Activated naive CD8-positive, alpha-beta T cell treated with anti-CD3 and anti-CD28 coated beads, Interleukin-2, amount 50 U/mL, for 24 hours (primary cell): Measurements from ENCODE around the gene LTA4H.

Experiments
- ATAC-seq: fragments of 150-1000 bp; cut with Tn5 transposase; one replicate; pipeline ENCODE4 v1.10.0; 2021
- DNase-seq: peaks from one replicate; pipeline ENCODE4 v3.0.0; 2021
- H3K27ac Mint-ChIP-seq: one replicate; pipeline ENCODE4 v1.8.0; 2021; ENCODE audit warnings: mild to moderate bottlenecking, mixed read lengths
- H3K27me3 Mint-ChIP-seq: one replicate; pipeline ENCODE4 v1.8.0; 2021; ENCODE audit warnings: mixed read lengths
- H3K36me3 Mint-ChIP-seq: one replicate; pipeline ENCODE4 v1.8.0; 2021; ENCODE audit warnings: low read depth, mixed read lengths
- H3K4me1 Mint-ChIP-seq: one replicate; pipeline ENCODE4 v1.8.0; 2021; ENCODE audit warnings: mixed read lengths
- H3K4me3 Mint-ChIP-seq: one replicate; pipeline ENCODE4 v1.8.0; 2021; ENCODE audit warnings: mild to moderate bottlenecking, moderate library complexity, mixed read lengths
- H3K9me3 Mint-ChIP-seq: one replicate; pipeline ENCODE4 v1.8.0; 2021; ENCODE audit warnings: mixed read lengths

Gene LTA4H

DNA sequence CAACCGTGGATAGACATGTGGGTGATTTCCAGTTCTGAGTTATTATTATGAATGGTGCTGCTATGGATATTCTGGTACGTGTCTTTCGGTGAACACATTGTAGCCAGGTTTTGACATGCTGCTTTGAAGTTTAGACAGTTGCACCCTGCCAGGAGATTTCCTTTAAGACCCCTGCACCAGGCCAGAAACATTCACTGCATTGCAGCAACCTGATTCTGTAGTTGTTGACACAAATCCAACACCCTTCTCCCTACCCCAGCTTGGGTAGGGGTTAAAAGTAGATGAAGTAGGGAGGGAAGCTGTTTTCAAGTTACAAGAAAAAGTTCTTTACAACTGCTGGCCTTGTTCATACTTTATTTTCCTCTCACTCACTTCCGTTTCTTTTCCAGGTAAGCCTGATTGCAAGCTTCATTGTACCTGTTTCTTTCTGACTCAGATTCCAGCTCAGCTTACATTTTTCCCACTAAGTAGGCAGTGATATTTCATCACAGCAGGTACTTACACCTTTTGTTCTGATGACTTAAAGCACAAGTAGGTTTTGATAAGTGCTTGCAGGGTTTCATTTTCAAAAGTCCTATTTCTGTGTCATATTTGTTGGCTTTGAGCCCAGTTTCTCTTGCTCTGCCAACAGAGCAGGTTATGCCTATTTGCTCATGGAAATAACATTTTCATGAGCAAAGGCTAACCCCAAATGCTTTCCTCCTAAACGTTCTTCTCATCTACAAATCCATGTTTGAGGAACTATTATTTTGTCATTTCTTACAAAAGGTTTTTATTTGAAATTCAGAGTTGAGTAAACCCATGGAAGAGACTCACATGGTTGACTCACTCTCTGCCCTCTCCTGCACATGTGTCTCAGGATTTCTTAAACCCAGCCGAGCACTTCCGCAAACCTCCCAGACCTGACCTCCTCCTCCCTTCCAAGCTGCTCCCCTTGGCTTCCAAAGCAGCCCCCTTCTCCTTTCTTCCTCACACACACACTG is 12.1 kb upstream of the LTA4H start:
- peaks cover 54% of the 10 kb centered on the region for H3K4me1 Mint-ChIP-seq
- H3K27ac Mint-ChIP-seq: peak overlapping the region; percentile 89
- no peaks in the 10 kb centered on the region for H3K9me3 Mint-ChIP-seq
- peak overlapping the region; percentile 8 for H3K4me3 Mint-ChIP-seq
- ATAC-seq (peak; percentile 57), DNase-seq (no peak)
- H3K27me3 Mint-ChIP-seq: no peaks in the 10 kb centered on the region
- no peaks in the 10 kb centered on the region for H3K36me3 Mint-ChIP-seq

DNA sequence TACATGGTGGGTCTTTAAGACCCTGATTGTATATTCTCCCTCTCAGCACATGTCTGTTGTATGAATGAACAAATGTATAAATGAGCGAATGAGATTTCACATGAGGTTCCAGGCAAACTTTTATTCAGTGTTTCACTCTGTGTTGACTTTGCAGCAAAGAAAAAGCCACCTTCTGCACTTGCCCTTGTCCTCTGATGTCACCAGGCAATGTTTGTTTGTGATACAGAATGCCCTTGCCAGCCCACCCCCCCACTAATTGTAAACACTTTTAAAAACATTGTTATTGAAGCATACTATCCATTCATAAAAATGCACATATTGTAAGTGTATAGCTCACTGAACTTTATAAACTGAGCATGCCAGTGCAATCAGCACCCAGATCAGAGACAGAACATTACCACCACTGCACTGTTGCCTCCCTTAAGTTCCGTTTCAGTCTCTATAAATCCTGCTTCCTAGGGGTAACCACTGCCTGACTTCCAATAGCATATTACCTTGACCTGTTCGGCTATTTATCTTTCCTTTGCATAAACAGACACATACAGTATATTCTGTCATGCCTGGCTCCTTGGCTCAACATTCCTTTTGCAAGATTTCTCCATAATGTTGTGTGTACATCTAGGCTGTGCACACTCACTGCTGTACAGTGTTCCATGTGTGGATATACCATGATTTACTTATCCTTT is 11.3 kb upstream of the LTA4H start:
- Mint-ChIP-seq H3K4me3 (peak overlapping the region; percentile 8), H3K9me3 (no peaks in the 10 kb centered on the region), H3K27me3 (no peaks in the 10 kb centered on the region), H3K27ac (peak overlapping the region; percentile 89), H3K36me3 (no peaks in the 10 kb centered on the region), H3K4me1 (peaks cover 54% of the 10 kb centered on the region)
- ATAC-seq (no peak), DNase-seq (no peak)

DNA sequence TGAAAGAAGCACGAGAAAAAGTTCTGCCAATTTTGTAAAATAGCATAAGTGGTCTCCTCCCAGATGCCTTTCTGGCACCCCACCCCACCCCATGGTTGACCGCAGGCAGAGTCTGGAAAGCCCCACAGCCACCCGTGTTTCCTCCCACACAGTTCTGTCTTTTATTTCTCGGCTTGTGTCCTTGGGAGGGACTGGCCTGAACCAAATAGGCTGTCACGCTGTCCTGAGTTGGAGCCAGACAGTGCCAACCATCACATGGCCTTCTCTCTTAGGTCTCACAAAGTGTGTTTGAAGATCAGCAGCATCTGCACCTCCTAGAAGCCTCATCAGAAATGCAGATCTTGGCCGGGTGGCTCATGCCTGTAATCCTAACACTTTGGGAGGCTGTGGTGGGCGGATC is 10.2 kb upstream of the LTA4H start:
- DNase-seq: no peak

DNA sequence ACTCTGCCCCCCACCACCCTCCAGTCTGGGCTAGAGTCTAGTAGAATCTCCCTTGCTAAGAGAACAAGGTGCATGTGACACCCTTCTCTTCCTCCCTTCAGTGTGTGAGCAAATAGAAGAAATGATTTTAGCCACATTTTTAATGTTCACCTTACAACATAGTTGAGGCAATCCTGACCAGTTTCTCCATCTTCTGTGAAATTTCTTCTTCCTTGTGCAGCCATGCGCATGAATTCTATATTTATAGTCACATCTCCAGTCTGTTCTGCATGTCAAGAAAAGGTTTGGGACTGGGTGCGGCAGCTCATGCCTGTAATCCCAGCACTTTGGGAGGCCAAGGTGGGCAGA is 9.5 kb upstream of the LTA4H start:
- Mint-ChIP-seq H3K4me3 (no peak overlapping the region), H3K27ac (peak overlapping the region; percentile 65), H3K4me1 (peaks cover 54% of the 10 kb centered on the region), H3K36me3 (no peaks in the 10 kb centered on the region), H3K27me3 (no peaks in the 10 kb centered on the region), H3K9me3 (no peaks in the 10 kb centered on the region)
- DNase-seq (no peak), ATAC-seq (no peak)

More for the DNA sequence above, 10.2 kb upstream of the LTA4H start:
- Mint-ChIP-seq H3K9me3 (no peaks in the 10 kb centered on the region), H3K27me3 (no peaks in the 10 kb centered on the region), H3K4me1 (peaks cover 54% of the 10 kb centered on the region), H3K4me3 (no peak overlapping the region), H3K27ac (no peak overlapping the region), H3K36me3 (no peaks in the 10 kb centered on the region)
- ATAC-seq: no peak

DNA sequence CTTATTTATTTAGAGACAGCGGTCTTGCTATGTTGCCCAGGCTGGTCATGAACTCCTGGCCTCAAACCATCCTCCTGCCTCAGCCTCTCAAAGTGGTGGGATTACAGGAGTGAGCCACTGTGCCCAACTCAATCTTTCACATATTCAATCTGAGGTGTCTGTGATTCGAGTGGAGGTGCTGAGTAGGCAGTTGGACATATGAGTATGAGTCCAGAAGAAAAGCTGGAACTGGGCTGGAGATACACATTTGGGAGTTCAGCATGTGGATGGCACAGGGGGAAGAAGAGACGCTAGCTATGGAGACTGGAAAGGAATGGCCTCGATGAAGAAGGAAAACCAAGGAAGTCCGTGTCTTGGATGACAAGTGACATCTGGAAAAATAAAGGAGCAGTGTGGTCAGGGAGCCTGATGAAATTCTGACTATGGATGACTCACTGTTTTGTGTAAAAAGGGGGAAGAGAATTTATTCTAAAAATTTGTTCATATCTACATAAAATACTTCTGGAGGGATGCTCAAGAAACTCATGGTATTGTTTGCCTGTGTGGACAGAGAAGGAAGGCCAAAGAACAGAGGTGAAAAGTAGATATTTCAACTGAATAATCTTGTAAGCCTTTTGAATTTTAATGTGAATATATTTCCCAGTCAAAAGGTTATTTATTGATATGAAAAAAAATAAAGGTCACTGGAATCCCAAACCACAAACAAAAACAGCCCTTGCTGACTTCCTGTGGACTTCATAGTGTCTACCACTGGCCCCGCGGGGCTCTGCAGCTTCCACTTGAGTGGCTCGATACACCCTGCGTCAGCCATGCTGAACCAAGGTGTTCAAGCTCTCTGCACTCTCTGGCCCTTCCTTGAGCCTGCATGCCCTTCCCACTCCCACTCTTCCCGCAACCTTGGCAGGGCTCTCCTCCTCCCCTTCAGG is 8.9 kb upstream of the LTA4H start:
- DNase-seq (no peak), ATAC-seq (peak; percentile 25)
- H3K4me1 Mint-ChIP-seq: peaks cover 51% of the 10 kb centered on the region
- H3K27me3 Mint-ChIP-seq: no peaks in the 10 kb centered on the region
- no peaks in the 10 kb centered on the region for H3K9me3 Mint-ChIP-seq
- peak overlapping the region; percentile 65 for H3K27ac Mint-ChIP-seq
- H3K4me3 Mint-ChIP-seq: no peak overlapping the region
- no peaks in the 10 kb centered on the region for H3K36me3 Mint-ChIP-seq

DNA sequence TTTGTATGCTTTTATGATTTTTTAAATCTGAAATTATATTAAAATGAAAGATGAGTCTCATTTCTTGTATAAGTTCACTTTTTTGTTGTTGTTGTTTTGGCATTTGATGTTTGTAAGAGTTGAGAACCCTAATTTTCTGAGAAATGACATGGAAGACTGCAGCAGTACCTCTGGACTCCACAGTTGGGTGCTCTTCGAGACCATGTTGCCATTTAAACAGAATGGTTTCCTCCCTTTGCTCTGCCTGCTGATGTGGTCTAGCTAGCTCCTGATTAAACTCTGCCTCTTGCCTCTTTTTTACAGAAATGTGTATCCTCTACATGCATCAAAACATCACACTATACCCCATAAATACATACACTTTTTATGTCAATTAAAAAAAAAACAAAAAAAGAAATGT is 5.8 kb upstream of the LTA4H start:
- H3K4me1 Mint-ChIP-seq: peaks cover 23% of the 10 kb centered on the region
- ATAC-seq (no peak), DNase-seq (no peak)
- H3K27me3 Mint-ChIP-seq: no peaks in the 10 kb centered on the region
- H3K27ac Mint-ChIP-seq: no peak overlapping the region
- no peak overlapping the region for H3K4me3 Mint-ChIP-seq
- no peaks in the 10 kb centered on the region for H3K36me3 Mint-ChIP-seq
- no peaks in the 10 kb centered on the region for H3K9me3 Mint-ChIP-seq

DNA sequence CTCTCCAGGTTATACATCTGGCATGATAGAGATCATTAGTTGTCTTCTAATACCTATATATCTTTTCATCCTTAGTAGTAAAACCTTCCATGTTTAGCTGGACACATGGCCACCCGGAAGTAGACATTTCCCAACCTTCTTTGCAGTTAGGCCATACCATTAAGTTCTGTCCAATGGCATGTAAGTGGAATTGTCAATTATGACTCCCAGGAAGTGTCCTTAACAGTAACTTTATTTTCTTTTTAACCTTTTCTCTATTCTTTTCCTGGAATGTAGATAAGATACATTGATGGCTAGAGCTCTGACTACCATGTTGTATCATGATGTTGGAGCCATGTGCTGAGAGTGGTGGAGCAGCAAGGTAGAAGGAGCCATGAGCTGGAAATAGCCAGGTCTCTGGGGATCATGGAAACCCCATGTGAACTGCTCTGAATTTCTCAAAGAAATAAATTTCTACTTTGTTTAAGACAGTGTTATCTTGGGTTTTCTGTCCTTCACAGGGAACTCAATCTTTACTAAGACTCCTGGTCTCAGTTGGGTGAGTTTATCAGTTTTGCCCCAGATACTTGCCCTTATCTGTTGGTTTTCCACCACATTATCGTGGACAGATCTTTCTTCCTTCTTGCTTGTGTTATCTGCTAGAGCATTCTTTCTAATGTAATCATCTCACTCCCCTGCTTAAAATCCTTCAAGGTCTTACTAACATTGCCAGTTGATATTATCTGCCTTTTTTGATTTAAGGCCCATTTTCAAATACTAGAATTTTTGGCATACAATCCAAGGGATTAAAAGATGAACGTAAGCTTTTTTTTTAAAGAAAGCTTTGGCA is 5.1 kb upstream of the LTA4H start:
- Mint-ChIP-seq H3K27ac (no peak overlapping the region), H3K27me3 (no peaks in the 10 kb centered on the region), H3K4me3 (no peak overlapping the region), H3K4me1 (peaks cover 18% of the 10 kb centered on the region), H3K36me3 (no peaks in the 10 kb centered on the region), H3K9me3 (no peaks in the 10 kb centered on the region)
- no peak for ATAC-seq
- no peak for DNase-seq

DNA sequence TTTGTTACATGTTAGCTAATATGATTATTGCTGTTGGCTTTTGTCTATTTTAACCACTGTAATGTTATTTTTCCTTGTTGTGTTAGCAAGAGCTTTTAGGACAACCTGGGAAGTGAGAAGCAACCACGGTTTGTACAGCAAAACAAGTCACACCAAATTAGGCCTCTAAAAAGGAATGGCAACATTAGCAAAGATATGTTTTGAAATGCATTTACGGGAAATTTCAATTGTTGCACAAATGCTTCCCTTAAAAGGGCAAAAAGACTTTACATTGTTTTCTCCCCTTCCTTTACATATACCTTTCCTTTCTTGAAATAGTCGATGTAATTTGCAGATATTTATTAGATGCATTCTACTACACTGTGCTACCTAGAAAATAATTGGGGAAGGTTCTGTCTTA is 4.1 kb upstream of the LTA4H start:
- no peak for ATAC-seq
- no peak overlapping the region for H3K27ac Mint-ChIP-seq
- no peak for DNase-seq
- no peaks in the 10 kb centered on the region for H3K36me3 Mint-ChIP-seq
- H3K27me3 Mint-ChIP-seq: no peaks in the 10 kb centered on the region
- no peak overlapping the region for H3K4me3 Mint-ChIP-seq
- H3K9me3 Mint-ChIP-seq: no peaks in the 10 kb centered on the region
- peaks cover 9% of the 10 kb centered on the region for H3K4me1 Mint-ChIP-seq

DNA sequence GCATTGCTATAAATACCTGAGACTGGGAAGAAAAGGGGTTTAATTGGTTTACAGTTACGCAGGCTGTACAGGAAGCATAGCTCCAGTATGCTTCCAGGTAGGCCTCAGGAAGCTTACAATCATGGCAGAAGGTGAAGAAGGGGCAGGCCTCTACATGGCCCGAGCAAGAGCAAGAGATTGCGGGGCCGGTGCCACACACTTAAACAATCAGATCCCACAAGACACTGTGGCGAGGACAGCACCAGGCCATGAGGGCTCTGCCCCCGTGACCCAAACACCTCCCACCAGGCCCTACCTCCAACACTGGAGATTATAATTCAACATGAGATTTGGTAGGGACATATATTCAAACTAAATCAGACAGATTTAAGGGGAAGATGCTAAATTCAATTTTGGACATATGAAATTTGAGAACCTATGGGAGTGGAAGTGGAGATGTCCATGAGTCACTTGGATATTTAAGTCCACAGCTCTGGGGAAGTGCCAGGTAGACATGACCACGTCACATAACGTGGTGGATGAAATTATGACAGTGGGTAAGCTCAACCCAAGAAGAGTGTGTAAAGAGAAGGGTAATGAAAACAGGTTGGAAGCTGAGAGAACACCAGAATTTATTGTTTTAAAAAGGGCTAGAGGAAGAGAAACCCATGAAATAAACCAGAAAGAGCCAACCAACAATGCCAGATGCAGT is 1.5 kb upstream of the LTA4H start:
- H3K36me3 Mint-ChIP-seq: no peaks in the 10 kb centered on the region
- no peak for DNase-seq
- peaks cover 11% of the 10 kb centered on the region for H3K4me1 Mint-ChIP-seq
- no peak overlapping the region for H3K27ac Mint-ChIP-seq
- no peaks in the 10 kb centered on the region for H3K27me3 Mint-ChIP-seq
- no peak overlapping the region for H3K4me3 Mint-ChIP-seq
- no peak for ATAC-seq
- no peaks in the 10 kb centered on the region for H3K9me3 Mint-ChIP-seq

DNA sequence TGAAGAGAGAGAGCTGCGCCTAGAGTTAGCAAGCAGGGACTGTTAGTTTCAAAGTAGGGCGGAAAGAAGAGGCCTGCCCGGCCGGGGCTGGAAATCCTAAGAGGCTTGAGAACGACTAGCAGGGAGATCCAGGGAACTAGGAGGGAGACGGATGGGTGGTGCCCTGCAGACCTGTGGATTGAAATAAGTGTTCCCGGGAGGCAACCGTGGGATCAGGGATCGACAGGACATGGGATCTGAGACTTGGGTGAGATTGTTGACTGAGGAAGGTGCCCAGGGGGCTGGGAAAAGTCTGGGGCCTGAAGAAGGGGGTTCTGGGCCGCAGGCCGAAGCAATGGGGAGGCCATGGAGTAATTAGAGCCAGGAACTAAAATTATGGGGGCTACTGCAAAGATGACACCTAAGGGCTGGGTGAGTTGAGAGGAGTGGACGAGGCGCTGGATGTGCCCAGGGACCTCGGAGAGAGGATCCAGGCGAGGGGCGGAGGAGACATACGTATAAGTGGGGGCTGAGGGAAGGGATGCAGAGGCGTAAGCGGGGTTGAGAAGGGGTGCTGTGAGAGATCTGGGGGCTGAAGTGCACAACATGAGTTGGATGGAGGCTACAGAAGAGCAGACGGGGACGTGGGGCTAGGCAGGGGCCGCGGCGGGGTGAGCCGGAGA is 635 bp downstream of the LTA4H start:
- DNase-seq (no peak), ATAC-seq (no peak)
- Mint-ChIP-seq H3K27me3 (no peaks in the 10 kb centered on the region), H3K4me1 (peaks cover 24% of the 10 kb centered on the region), H3K27ac (no peak overlapping the region), H3K4me3 (no peak overlapping the region), H3K9me3 (no peaks in the 10 kb centered on the region), H3K36me3 (no peaks in the 10 kb centered on the region)

DNA sequence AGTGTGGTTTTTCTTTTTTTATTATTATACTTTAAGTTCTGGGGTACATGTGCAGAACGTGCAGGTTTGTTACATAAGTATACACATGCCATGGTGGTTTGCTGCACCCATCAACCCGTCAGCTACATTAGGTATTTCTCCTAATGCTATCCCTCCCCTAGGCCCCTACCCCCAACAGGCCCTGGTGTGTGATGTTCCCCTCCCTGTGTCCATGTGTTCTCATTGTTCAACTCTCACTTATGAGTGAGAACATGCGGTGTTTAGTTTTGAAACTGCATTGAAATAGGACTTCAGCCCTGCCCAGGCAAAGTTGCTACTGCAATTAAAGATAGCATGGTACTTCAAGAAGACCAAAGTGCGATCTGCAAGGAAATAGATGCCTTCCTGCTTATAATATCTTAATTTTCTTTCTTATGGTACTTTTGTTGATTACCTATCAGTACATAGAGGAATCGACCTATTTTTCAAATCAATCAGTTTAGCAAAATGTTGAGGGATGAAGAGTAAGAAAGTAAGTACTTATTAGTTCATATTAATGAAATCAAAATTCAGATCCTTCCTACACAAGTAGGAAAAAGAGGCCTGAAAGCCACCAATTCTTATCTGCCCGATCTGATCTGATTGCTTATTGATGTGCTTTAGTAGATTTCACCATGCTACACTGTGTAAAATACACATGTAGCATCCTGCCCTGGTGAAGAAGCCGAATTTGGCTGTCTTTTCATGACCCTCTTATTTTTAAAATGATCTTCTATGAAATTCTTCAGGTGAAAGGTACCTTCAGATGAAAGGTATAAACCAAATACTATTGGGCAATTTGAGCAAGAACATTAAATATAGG is 1.6 kb downstream of the LTA4H start:
- Mint-ChIP-seq H3K4me3 (no peak overlapping the region), H3K27ac (no peak overlapping the region), H3K27me3 (no peaks in the 10 kb centered on the region), H3K4me1 (peaks cover 25% of the 10 kb centered on the region), H3K9me3 (no peaks in the 10 kb centered on the region), H3K36me3 (no peaks in the 10 kb centered on the region)
- no peak for DNase-seq
- ATAC-seq: no peak

DNA sequence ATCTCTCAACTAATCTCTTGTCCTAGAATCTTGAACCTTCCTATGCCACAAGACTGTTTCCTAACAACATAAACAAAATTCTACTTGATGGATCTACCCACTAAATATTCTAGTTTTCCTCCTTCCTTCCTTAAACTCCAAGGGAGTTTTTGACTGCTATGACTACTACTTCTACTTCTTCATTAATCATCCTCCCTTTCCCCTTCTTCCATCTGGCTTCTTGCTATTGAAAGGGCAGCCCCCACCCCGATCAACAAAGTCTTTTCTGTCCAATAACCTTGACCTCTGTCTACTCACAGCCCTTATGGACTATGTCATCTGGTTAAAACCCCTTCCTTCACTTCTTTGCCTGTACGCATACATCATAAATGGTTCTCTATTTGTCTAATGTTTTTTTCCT is 5.6 kb downstream of the LTA4H start:
- Mint-ChIP-seq H3K9me3 (no peaks in the 10 kb centered on the region), H3K4me1 (peaks cover 28% of the 10 kb centered on the region), H3K27ac (no peak overlapping the region), H3K27me3 (no peaks in the 10 kb centered on the region), H3K4me3 (no peak overlapping the region), H3K36me3 (peaks cover 12% of the 10 kb centered on the region)
- DNase-seq (no peak), ATAC-seq (no peak)
